Measurements from ENCODE around the gene PELI2.

GRCh38 chr14:56195704-56196103 is 77.5 kb downstream of the PELI2 start:
- TF ChIP-seq CTCF (IDR thresholded peaks at IDR 0.05): no peak
- TF ChIP-seq POLR2A (IDR thresholded peaks at IDR 0.05): no peak
